Measurements from ENCODE around the gene UVRAG. TPM values are rescaled to one million over a fixed set of nuclear protein-coding genes. Genes with fewer than 3 reads are reported as not detected.

Gene UVRAG
- total RNA-seq, 3 donors from 2014 or later, result 43.3 to 73.0 (median 48.9) TPM

DNA sequence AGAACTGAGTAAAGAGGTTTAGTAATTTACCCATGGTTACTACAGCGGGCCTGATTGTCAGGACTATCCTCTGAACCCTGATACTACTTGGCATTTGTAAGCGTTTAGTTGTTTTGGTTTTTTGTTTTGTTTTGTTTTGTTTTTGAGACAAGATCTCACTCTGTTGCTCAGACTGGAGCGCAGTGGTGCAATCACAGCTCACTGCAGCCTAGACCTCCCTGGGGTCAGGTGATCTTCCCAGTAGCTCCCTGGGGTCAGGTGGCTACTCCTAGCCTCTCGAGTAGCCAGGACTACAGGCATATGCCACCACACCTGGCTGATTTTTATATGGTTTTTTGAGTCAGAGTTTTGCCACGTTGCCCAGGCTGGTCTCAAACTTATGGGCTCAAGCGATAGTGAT, 272.7 kb downstream of the UVRAG start:
- intact Hi-C loops (cut with DNase I; ENCODE audit: low total_unique reads), result no loop called here
- Histone ChIP-seq H3K36me3 (no peaks in the 10 kb centered on the region), H3K27me3 (no peaks in the 10 kb centered on the region), H3K9me3 (peaks cover 0 to 9% of the 10 kb centered on the region in 2 donors), H3K4me1 (no peaks in the 10 kb centered on the region), H3K4me3 (no peak overlapping the region), H3K27ac (no peak overlapping the region)
- DNase-seq (ENCODE audit: low spot score in 2 of 2), result no peak
- TF ChIP-seq POLR2AphosphoS5 (IDR thresholded peaks at IDR 0.05) (no peak), POLR2A (IDR thresholded peaks at IDR 0.05) (no peak)
- TF ChIP-seq, protein P1, sequence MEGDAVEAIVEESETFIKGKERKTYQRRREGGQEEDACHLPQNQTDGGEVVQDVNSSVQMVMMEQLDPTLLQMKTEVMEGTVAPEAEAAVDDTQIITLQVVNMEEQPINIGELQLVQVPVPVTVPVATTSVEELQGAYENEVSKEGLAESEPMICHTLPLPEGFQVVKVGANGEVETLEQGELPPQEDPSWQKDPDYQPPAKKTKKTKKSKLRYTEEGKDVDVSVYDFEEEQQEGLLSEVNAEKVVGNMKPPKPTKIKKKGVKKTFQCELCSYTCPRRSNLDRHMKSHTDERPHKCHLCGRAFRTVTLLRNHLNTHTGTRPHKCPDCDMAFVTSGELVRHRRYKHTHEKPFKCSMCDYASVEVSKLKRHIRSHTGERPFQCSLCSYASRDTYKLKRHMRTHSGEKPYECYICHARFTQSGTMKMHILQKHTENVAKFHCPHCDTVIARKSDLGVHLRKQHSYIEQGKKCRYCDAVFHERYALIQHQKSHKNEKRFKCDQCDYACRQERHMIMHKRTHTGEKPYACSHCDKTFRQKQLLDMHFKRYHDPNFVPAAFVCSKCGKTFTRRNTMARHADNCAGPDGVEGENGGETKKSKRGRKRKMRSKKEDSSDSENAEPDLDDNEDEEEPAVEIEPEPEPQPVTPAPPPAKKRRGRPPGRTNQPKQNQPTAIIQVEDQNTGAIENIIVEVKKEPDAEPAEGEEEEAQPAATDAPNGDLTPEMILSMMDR (IDR thresholded peaks at IDR 0.05), result no peak

DNA sequence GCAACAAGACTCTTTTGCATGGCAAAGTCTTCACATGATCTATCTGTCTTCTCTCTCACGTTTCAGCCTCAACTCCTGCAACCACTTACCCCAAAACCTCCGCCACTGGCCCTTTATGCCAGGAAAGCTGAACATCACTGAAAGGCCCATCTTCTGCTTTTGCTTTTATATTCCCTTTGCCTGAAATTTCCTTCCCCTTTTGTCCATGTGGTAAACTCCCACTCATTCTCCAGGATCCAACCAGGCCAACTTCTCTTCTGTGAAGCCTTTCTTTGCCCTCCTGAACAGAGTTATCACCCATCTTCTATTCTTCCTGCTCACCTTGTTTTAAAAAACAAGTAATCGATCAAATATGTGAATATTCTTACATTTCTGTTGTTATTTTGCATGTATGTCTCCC, 273.5 kb downstream of the UVRAG start:
- Histone ChIP-seq H3K36me3 (no peaks in the 10 kb centered on the region), H3K4me1 (no peaks in the 10 kb centered on the region), H3K9me3 (peaks cover 0 to 9% of the 10 kb centered on the region in 2 donors), H3K27ac (no peak overlapping the region), H3K27me3 (no peaks in the 10 kb centered on the region), H3K4me3 (no peak overlapping the region)
- no peak for DNase-seq (ENCODE audit: low spot score in 2 of 2)
- intact Hi-C loops (cut with DNase I; ENCODE audit: low total_unique reads), result no loop called here
- no peak for TF ChIP-seq POLR2A (IDR thresholded peaks at IDR 0.05)
- no peak for TF ChIP-seq POLR2AphosphoS5 (IDR thresholded peaks at IDR 0.05)
- TF ChIP-seq, protein P1 (IDR thresholded peaks at IDR 0.05), result no peak

GRCh38 chr11:76090174-76090573, 275.2 kb downstream of the UVRAG start:
- Histone ChIP-seq H3K36me3 (no peaks in the 10 kb centered on the region), H3K4me1 (no peaks in the 10 kb centered on the region), H3K9me3 (peaks cover 0 to 9% of the 10 kb centered on the region in 2 donors), H3K27ac (no peak overlapping the region), H3K4me3 (no peak overlapping the region), H3K27me3 (no peaks in the 10 kb centered on the region)
- TF ChIP-seq, protein P1 (IDR thresholded peaks at IDR 0.05), result no peak
- TF ChIP-seq POLR2AphosphoS5 (IDR thresholded peaks at IDR 0.05) (no peak), POLR2A (IDR thresholded peaks at IDR 0.05) (no peak)
- intact Hi-C loops (cut with DNase I; ENCODE audit: low total_unique reads), result no loop called here
- no peak for DNase-seq (ENCODE audit: low spot score in 2 of 2)

- no peak for DNase-seq (ENCODE audit: low spot score in 2 of 2)
- no peak for TF ChIP-seq POLR2AphosphoS5 (IDR thresholded peaks at IDR 0.05)
- TF ChIP-seq, protein P1 (IDR thresholded peaks at IDR 0.05), result no peak
- TF ChIP-seq POLR2A (IDR thresholded peaks at IDR 0.05), result no peak
- Histone ChIP-seq H3K4me1 (no peaks in the 10 kb centered on the region), H3K9me3 (peaks cover 0 to 9% of the 10 kb centered on the region in 2 donors), H3K27me3 (no peaks in the 10 kb centered on the region), H3K27ac (no peak overlapping the region), H3K36me3 (no peaks in the 10 kb centered on the region), H3K4me3 (no peak overlapping the region)
- intact Hi-C loops (cut with DNase I; ENCODE audit: low total_unique reads), result no loop called here
Measured at GRCh38 chr11:76090821-76091220, 275.8 kb downstream of the UVRAG start.

DNA sequence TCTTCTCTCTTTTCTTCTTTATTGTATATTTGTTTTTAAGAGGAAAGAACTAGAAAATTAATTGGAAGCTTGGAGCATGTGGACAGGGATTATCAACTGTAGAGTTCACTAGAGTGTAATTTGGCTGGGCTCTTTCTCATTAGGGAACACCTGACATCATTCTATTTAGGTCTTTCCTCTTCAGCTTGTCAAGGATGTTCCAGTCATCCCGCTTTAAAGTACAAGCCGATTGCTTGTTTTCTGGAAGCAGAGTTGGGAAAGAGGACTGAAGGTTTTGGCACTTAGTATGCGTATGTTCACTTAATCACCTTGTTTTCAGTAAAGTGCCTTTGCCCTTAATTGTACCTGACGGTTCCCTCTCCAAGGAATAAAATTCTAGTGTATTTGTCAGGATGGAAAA, 279.7 kb downstream of the UVRAG start:
- Histone ChIP-seq H3K4me1 (no peaks in the 10 kb centered on the region), H3K27me3 (no peaks in the 10 kb centered on the region), H3K9me3 (peaks cover 0 to 9% of the 10 kb centered on the region in 2 donors), H3K36me3 (no peaks in the 10 kb centered on the region), H3K27ac (no peak overlapping the region), H3K4me3 (no peak overlapping the region)
- no peak for DNase-seq (ENCODE audit: low spot score in 2 of 2)
- no peak for TF ChIP-seq POLR2AphosphoS5 (IDR thresholded peaks at IDR 0.05)
- no peak for TF ChIP-seq POLR2A (IDR thresholded peaks at IDR 0.05)
- TF ChIP-seq, protein P1 (IDR thresholded peaks at IDR 0.05), result no peak
- intact Hi-C loops (cut with DNase I; ENCODE audit: low total_unique reads), result no loop called here
